Stimulated activated naive CD8-positive, alpha-beta T cell treated with anti-CD3 and anti-CD28 coated beads, Interleukin-15, Interleukin-2, amounts not matched to agents 100 U/mL and 50 U/mL, for 24 hours (primary cell): Measurements from ENCODE around the gene GAL.
A peak's percentile ranks its signal among the peaks of the same experiment; 100 is the strongest.
"Not testable (repeated sequence)": the region's sequence is repeated elsewhere in the genome, so short reads cannot be mapped to it uniquely, and the experiment has no call there.

Experiments
- ATAC-seq: fragments of 150-1000 bp; cut with Tn5 transposase; one replicate; pipeline ENCODE4 v1.10.0; 2021
- DNase-seq: peaks from one replicate; pipeline ENCODE4 v3.0.0; 2021

Gene GAL

GRCh38 chr11:68684385-68685356, at the start of gene GAL:
TSS of gene GAL (plus strand) at chr11:68684544. CDS start at chr11:68684924, 380 bp downstream.
- DNase-seq (peak; percentile 33), ATAC-seq (peak; percentile 53)

GRCh38 chr11:68634606-68635005, 49.7 kb upstream of the GAL start:
- not testable (repeated sequence) for DNase-seq, ATAC-seq

- DNase-seq, ATAC-seq: not testable (repeated sequence)
These were observed 49.2 kb upstream of the GAL start for GRCh38 chr11:68635172-68635571.

GRCh38 chr11:68635883-68636282, 48.5 kb upstream of the GAL start:
- not testable (repeated sequence) for ATAC-seq, DNase-seq

- ATAC-seq, DNase-seq: not testable (repeated sequence)
These were observed 45.0 kb upstream of the GAL start for GRCh38 chr11:68639322-68639721.

- no peak for ATAC-seq
- no peak for DNase-seq
These were observed 42.5 kb upstream of the GAL start for GRCh38 chr11:68641880-68642279.

- DNase-seq, result no peak
- ATAC-seq, result no peak
These were observed 40.8 kb upstream of the GAL start for GRCh38 chr11:68643585-68643984.

GRCh38 chr11:68646832-68647231, 37.5 kb upstream of the GAL start:
- ATAC-seq (no peak), DNase-seq (no peak)

- DNase-seq, result no peak
- no peak for ATAC-seq
These were observed 34.3 kb upstream of the GAL start for GRCh38 chr11:68649851-68650555.

- no peak for ATAC-seq
- DNase-seq, result no peak
These were observed 33.5 kb upstream of the GAL start for GRCh38 chr11:68650801-68651200.

- DNase-seq, result no peak
These were observed 32.9 kb upstream of the GAL start for GRCh38 chr11:68651208-68651984.

GRCh38 chr11:68651985-68652682, 32.2 kb upstream of the GAL start:
- ATAC-seq (no peak), DNase-seq (no peak)

More at GRCh38 chr11:68651208-68651984, 32.9 kb upstream of the GAL start:
- no peak for ATAC-seq

- DNase-seq (no peak), ATAC-seq (no peak)
These were observed 31.6 kb upstream of the GAL start for GRCh38 chr11:68652683-68653156.

GRCh38 chr11:68653486-68654430, 30.6 kb upstream of the GAL start:
- DNase-seq (no peak), ATAC-seq (no peak)

- DNase-seq, result no peak
- no peak for ATAC-seq
These were observed 29.4 kb upstream of the GAL start for GRCh38 chr11:68654978-68655377.

GRCh38 chr11:68655406-68655805, 28.9 kb upstream of the GAL start:
- no peak for ATAC-seq
- DNase-seq, result no peak

GRCh38 chr11:68655806-68656205, 28.5 kb upstream of the GAL start:
- ATAC-seq (no peak), DNase-seq (no peak)

- ATAC-seq (no peak), DNase-seq (no peak)
These were observed 27.1 kb upstream of the GAL start for GRCh38 chr11:68657021-68657780.

GRCh38 chr11:68658097-68658496, 26.2 kb upstream of the GAL start:
- no peak for DNase-seq
- ATAC-seq, result no peak

- no peak for ATAC-seq
- DNase-seq, result no peak
These were observed 25.7 kb upstream of the GAL start for GRCh38 chr11:68658661-68659060.
